ENCODE results near the gene ANKRD10. TPM values are rescaled to one million over a fixed set of nuclear protein-coding genes. Genes with fewer than 3 reads are reported as not detected.
A peak's percentile ranks its signal among the peaks of the same experiment; 100 is the strongest.

Gene ANKRD10
- total and polyA plus RNA-seq, 10 of the 15 experiments (the other 5 are each of a cell fraction or from before 2014, with no cell fraction given), result 47.1 to 199 (median 97.2) TPM

GRCh38 chr13:110921209-110921608 is 6.3 kb upstream of the ANKRD10 start (continued):
- no peak for TF ChIP-seq CEBPZ (IDR thresholded peaks at IDR 0.05; ENCODE audit: low read depth, low read length)
- TF ChIP-seq CBX5 (IDR thresholded peaks at IDR 0.05; ENCODE audit: low read depth), result no peak
- no peak for TF ChIP-seq GABPA (IDR thresholded peaks at IDR 0.05; ENCODE audit: low read depth)
- TF ChIP-seq USF1 (IDR thresholded peaks at IDR 0.05; ENCODE audit: borderline replicate concordance, extremely low read length, insufficient read depth, low read depth, low read length), result no peak
- TF ChIP-seq POLR2A (IDR thresholded peaks at IDR 0.05; ENCODE audit: low read depth, low read length), result no peak
- TF ChIP-seq MEF2A (IDR thresholded peaks at IDR 0.05; ENCODE audit: insufficient read depth, low read depth, low read length), result no peak
- TF ChIP-seq KLF5 (IDR thresholded peaks at IDR 0.05; ENCODE audit: partially characterized antibody), result no peak
- TF ChIP-seq ZBTB11 (CRISPR knock-in tag; IDR thresholded peaks at IDR 0.05), result no peak
- peak; percentile 62; the same call in 1 of the 2 replicates for TF ChIP-seq FOXM1 (IDR thresholded peaks at IDR 0.05; ENCODE audit: low read depth, low read length)
- TF ChIP-seq IKZF1 (conservative IDR thresholded peaks at IDR 0.05), result peak; percentile 92
- TF ChIP-seq SMAD1 (IDR thresholded peaks at IDR 0.05; ENCODE audit: low read depth, partially characterized antibody), result no peak
- TF ChIP-seq TBL1XR1 (IDR thresholded peaks at IDR 0.05; ENCODE audit: low read depth, low read length), result 0 out of 2 replicates have a peak, but pooled peaks have one; percentile 20
- no peak for TF ChIP-seq BCLAF1 (IDR thresholded peaks at IDR 0.05)
- TF ChIP-seq MYB (IDR thresholded peaks at IDR 0.05; ENCODE audit: borderline replicate concordance, low read depth, low read length), result no peak
- TF ChIP-seq SMAD5 (IDR thresholded peaks at IDR 0.05; ENCODE audit: low read depth), result no peak
- no peak for TF ChIP-seq SIX5 (IDR thresholded peaks at IDR 0.05; ENCODE audit: low read depth, low read length, severe bottlenecking)
- TF ChIP-seq E4F1 (IDR thresholded peaks at IDR 0.05; ENCODE audit: borderline replicate concordance, partially characterized antibody), result no peak
